Stimulated activated CD8-positive, alpha-beta memory T cell treated with anti-CD3 and anti-CD28 coated beads, Interleukin-12 subunit alpha, Interleukin-12 subunit beta, amount 100 ng/mL, for 24 hours (primary cell): ENCODE data around the gene GRB2.
"Not testable (repeated sequence)": the region's sequence is repeated elsewhere in the genome, so short reads cannot be mapped to it uniquely, and the experiment has no call there.

Source experiments
- DNase-seq: peaks from one replicate; pipeline ENCODE4 v3.0.0-alpha.2; 2020; ENCODE audit errors: extremely low read depth

Gene GRB2

GRCh38 chr17:75405365-75406221, at the start of gene GRB2:
GRB2 (minus strand) TSS chr17:75405678; CDS start chr17:75393628, 12,050 bp downstream.
- peak; percentile 100 for DNase-seq

- DNase-seq = not testable (repeated sequence)
Measured at GRCh38 chr17:75454672-75455071, 49.2 kb upstream of the GRB2 start.

DNA sequence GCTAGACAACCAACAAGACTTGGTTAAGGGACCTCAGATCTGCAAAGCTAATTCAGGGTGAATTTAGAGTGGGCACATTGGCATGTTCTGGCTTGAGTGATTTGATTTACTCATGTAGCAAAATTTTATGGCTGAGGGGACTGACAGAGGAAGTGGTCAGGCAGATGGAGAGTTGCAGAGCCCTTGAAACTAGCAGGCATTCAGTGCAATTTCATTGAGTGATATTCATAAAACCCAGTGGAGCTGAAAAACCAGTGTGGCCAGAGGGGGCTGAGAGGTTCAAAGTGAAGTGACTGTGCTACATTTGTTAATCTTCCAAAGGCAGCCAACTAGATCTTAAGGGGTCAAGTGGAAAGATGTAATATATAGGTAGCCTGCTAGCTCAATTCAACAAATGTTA, 48.7 kb upstream of the GRB2 start:
- no peak for DNase-seq

- DNase-seq = no peak
Measured at GRCh38 chr17:75450270-75450669, 44.8 kb upstream of the GRB2 start.

DNA sequence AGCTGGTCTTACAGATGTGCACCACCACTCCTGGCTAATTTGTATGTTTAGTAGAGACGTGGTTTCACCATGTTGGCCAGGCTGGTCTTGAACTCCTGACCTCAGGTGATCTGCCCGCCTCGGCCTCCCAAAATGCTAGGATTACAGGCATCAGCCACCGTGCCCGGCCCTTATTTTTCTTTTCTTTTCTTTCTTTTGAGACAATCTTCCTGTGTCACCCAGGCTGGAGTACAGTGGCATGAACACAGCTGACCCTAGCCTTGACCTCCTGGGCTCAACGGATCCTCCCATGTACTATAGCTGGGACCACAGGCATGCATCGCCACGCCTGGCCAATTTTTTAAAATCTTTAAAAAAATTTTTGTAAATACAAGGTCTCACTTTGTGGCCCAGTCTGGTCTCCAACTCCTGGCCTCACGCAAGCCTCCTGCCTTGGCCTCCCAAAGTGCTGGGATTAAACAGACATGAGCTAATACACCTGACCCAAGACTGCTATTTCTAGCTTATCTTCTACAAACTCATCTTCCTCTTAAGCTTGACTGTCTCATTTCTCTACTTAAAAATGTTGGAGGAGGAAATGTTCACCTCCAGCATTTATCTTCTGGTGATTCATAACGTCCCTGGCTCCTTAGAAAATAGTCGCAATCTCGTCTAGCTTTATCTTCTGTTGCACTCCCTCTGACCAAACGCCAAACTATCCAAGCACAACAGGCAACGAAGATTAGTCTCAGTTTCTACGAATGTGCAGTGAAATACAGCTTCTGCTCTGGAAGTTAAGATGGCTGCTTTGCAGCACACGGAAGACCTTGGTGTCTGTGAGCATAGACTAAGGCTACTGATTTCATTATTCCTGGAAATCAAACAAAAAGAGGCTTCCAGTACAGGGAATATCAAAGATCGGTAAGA, 42.7 kb upstream of the GRB2 start:
- no peak for DNase-seq

GRCh38 chr17:75445896-75446295, 40.4 kb upstream of the GRB2 start:
- DNase-seq = not testable (repeated sequence)

DNA sequence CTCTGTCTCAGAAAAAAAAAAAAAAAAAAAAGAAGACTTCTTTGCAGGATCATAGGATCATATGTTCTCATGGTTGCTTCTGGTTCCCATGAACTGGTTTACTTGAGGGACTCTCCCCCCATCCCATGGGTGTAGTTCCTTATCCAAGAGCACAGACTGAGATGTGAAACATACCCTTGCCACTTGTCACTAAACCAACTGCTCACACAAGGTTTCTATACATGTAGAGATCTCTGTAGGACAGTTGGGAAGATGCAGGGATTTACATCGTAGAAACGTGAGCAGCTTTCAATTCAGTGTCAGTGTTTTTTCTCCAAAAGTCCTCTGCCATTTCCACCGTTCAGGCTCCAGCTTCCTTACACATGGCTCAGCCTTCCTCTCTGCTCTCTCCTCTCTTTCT, 39.8 kb upstream of the GRB2 start:
- DNase-seq = no peak

- DNase-seq = no peak
Measured at GRCh38 chr17:75442168-75443103, 37.0 kb upstream of the GRB2 start.

DNA sequence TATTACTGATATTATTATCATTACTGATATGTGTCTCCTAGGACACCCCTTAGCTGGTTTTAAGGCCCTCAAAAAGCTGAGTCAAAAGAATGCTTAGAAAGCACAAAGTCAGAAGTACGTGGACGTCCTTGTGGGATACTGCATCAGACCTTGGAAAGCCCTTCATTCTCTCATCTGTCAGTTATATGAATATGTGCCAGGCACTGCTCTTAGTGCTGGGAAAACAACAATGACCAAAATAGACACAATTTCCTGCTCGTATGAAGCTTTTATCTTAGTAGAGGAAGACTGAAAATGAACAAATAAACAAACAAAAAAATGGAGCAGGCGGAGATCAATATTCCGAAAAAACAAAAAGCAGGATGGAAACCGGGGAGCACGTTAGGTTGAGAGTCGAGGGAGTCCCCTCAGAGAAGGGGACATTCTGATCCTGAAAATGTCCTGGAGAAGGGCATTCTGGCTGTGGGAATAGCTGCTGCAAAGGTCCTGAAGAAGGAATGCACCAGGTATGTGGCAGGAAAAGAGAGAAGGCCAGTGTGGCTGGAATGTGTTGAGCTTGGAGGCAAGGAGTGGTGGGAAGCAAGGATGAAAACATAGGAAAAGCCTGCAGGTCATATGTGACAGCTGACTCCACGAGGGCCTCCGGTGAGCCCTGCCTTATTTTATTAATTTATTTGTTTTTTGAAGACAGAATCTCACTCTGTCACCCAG, 35.4 kb upstream of the GRB2 start:
- DNase-seq = no peak

DNA sequence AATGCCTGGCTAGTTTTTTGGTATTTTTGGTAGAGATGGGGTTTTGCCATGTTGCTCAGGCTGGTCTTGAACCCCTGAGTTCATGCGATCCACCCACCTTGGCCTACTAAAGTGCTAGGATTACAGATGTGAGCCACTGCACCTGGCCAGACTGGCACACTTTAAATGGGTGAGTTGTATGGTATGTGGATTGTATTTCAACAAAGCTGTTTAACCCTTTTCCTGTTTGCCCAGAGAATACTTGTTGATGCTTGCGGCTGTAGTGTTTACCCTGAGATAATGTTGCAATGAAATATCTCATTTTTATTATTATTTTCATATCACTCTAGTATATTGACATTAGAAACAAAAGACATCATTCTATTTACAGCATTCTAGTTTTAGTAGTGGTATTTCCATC, 33.8 kb upstream of the GRB2 start:
- DNase-seq = no peak

GRCh38 chr17:75437404-75437803, 31.9 kb upstream of the GRB2 start:
- DNase-seq = not testable (repeated sequence)

DNA sequence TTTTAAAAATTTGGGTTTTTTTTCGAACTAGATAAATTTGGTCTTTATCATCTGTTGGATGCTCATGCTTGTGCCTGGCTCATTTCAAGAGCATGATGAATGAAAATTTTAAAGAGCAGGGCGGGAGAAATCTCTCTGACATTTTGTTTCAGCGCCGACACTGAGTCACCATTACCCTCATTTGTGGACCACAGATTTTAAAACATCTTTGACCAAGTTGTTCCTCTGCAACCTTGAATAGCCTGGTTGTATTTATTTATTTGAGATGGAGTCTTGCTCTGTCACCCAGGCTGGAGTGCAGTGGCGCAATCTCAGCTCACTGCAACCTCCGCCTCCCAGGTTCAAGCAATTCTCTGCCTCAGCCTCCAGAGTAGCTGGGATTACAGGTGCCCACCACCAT, 29.0 kb upstream of the GRB2 start:
- not testable (repeated sequence) for DNase-seq

DNA sequence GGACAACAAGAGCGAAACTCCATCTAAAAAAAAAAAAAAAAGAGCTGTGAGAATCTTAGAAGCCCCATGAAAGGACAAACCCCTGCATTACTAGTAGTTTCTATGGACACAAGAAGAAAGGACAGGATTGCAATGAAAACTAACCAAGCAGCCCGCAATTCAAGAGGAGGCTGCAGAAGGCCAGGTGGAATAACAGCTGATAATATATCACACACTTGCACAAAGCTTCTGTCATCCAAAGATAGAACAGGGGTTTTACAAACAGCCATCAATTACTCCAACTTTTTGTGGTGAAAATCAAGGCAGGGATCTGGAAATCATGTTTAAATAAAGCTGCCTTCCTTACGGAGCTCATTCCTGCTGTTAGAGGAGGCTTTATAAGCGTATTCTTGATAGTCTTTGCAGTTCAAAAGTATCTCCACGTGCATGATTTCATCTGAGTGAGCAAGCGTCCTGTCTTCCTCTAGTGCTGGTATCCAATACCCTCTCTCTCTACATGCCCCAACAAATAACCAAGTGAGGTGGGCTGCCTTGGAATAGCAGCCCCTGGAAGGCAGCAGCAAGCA, 27.8 kb upstream of the GRB2 start:
- DNase-seq = no peak

GRCh38 chr17:75430159-75430974, 24.9 kb upstream of the GRB2 start:
- DNase-seq = no peak

DNA sequence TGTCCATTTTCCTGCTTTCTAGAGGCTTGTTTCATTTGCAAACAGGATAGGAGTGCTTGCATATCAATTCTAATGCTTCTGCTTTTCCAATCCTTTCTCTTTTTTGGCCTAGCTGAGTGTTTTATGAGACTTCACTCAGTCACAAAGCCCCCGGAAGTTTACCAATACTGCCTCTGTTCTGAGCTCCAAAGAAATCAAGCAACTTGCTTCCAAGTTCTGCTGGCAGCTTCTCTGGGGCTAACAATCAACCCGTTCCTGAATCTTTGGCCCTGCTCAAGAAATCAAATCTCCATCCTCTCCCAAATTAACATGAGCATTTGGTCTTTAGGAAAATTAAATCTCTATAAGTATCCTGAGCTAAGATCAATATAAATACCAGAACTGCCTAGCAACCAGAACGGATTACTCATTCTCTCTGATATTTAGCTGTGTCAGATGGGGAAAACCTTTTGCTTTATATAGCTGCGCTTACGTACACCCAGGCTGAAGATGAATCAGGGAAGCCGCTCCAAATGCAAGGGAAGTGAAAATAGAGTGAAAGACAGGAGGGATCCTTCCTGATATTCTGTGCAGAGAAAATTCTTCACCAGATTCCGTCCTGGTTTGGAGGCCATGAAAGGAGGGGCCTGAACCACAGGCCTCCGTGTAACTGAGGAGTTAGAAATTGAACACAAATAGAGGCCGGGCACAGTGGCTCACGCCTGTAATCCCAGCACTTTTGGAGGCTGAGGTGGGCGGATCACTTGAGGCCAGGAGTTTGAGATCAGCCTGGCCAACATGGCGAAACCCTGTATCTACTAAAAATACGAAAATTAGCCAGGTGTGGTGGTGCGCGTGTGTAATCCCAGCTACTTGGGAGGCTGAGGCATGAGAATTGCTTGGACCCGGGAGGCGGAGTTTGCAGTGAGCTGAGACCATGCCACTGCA, 23.3 kb upstream of the GRB2 start:
- DNase-seq = no peak

DNA sequence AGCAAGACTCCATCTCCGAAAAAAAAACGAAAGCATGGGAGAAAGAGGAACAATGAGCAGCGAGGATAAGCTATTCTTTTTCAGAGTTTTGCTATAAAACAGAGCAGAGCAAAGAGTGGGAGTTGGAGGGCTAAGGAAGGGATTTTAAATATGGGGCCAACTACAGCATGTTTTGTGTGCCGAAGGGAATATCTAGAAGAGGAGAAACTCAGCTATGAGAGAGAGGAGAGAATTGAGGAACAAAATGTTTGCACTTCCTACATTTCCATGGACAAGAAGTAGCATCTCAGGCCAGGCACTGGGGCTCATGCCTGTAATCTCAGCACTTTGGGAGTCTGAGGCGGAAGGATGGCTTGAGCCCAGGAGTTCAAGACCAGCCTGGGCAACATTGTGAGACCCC, 13.1 kb upstream of the GRB2 start:
- no peak for DNase-seq

GRCh38 chr17:75417054-75417580, 11.6 kb upstream of the GRB2 start:
- DNase-seq = no peak

DNA sequence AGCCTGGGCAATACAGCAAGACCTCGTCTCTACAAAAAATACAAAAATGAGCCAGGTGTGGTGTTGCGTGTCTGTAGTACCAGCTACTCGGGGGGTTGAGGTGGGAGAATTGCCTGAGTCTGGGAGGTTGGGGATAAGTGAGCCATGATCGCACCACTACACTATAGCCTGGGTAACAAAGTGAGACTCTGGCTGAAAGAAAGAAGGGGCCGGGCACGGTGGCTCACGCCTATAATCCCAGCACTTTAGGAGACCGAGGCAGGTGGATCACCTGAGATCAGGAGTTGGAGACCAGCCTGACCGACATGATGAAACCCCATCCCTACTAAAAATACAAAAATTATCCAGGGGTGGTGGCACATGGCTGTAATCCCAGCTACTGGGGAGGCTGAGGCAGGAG, 10.5 kb upstream of the GRB2 start:
- DNase-seq = no peak
